HG03066 (cell line): Measurements from ENCODE around the gene PTGR3.

Experiments
- ATAC-seq: cut with Tn5 transposase; IDR thresholded peaks from one replicate; pipeline ENCODE4 v1.9.1; 2021; ENCODE audit warnings: low read depth; ENCODE audit not compliant: unreplicated experiment

Gene PTGR3, protein sequence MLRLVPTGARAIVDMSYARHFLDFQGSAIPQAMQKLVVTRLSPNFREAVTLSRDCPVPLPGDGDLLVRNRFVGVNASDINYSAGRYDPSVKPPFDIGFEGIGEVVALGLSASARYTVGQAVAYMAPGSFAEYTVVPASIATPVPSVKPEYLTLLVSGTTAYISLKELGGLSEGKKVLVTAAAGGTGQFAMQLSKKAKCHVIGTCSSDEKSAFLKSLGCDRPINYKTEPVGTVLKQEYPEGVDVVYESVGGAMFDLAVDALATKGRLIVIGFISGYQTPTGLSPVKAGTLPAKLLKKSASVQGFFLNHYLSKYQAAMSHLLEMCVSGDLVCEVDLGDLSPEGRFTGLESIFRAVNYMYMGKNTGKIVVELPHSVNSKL

DNA sequence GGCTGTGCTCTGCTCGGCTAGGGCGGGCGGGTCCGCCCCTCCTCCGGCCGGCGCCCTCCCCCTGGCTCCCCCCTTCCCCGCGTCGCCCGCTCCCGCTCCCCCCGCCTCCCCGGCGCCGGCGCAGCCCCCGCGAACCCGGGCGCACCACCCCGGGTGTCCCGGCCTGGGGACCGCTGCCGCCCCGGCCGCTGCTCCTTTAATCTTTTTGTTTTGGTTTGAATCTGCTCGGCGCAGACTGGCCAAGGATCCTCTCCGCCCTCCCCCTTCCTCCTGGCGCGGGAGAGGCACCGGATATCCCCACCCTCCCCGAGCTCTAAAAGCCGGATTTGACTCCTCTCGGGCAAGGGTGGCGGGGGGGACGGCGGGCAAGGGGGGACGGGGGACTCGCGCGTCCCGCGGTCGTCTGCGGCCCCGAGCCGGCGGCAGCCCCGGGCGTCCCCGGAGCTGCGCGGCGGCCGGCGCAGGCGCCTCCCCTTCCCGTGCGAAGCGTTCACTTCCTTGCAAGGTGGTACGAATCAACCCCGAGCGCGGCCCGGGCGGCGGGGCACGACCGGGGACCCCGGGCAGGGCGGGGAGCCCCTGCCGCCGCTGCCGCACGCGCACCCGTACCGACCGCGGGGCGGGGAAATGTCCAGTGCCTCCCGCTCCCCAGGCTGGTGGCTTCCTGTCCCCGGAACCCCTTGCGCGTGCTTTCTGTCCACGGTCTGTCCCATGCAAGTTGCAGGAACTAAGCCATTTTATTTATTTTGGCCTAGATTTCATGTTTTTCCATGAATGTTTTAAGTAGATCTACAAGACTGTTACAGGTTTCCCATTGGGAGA lies at the start of gene PTGR3:
Gene PTGR3, minus strand, starts transcription at position 11 of the 822 bp plus-strand sequence. CDS start 81 bp downstream, outside the sequence.
- peak; percentile 43 for ATAC-seq

DNA sequence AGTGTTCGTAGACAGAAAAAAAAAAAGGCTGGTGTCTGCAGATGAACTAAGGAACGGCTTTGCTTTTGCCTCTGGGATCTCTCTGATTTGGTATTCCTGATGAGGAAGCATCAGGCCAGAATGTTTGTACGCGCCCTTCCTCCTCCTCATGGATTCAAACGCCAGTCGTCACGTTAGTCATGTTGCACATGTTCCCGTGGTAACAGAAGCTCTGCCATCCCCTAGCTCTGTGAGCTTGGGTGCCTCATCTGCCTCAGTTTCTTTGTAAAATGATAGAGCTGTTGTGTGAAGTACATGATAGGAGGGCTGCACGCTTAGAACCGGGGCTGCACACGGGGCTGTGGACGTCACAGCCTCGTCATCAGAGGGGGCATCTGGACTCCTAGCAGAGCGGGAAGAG lies 48.7 kb upstream of the PTGR3 start:
- no peak for ATAC-seq

DNA sequence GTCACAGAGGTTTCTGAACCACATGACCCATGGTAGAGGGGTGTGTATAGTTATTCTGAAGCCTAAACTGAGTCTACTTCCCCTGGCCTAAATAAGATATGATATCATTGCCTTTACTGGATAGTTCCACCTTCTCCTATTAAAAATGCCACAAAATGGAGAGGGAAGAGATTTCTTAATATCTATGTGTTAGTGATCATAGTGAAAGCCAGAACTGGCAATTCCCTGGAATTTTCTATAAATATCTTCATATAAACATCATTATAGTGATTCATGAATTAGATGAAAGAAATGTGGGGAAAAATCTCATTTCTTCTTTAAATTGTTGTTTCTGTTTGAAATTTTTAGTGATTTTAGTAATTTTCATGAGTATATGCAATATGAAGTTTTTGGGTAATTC lies 47.4 kb upstream of the PTGR3 start:
- no peak for ATAC-seq

DNA sequence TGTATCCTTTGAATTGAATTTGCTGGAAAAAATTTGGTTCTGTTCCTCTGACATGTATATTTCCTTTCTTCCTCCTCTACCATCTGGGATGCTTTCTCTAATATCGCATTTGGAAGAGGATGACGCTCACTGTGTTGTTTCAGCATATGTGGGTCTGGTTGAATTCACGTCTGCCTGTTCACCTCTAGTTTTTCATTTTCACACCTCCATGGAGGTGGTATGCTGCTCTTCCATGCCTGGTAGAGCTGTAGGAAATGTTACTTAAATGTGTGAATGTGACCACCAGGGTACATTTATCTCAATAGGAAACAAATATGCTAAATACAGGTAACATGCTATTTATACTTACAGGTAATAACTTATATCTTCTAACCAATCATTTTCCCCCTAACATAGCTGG lies 46.2 kb upstream of the PTGR3 start:
- no peak for ATAC-seq

DNA sequence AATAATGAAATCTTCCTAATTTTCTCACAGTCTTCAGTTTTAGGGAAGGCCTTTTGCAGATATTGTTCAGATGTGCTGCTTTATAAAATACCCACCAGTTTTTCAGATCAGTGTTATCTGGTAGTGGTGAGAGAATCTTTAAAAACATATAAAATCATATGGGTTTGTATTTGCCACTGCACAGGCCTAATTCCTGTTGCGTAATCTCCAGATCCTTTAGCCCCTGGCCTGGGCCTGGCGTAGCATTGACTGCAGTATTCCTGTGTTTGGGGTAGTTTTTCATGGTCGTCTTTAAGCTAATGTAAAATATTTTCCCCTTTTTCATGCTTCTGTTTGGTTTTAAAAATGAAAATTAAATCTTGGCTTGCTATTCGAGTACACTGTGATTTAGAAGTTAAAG lies 44.8 kb upstream of the PTGR3 start:
- ATAC-seq: no peak

DNA sequence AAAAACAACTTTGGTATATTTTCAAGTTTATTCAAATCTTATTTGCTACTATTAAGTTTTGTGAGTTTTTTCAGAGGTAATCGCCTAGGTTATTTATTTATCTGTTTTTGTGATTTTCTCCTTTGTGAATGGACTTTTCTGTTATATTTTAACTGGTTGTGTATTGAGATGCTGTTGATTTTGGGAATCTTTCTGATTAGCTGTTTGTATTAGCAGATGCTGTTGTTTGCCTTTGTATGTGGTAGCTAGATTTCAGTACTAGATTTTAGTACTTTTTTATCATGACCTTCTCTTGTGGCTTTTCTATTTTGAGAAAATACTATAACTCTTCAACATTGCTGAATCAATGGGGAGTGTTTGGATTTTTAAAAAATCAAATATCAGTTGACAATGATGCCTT lies 44.1 kb upstream of the PTGR3 start:
- ATAC-seq: no peak

DNA sequence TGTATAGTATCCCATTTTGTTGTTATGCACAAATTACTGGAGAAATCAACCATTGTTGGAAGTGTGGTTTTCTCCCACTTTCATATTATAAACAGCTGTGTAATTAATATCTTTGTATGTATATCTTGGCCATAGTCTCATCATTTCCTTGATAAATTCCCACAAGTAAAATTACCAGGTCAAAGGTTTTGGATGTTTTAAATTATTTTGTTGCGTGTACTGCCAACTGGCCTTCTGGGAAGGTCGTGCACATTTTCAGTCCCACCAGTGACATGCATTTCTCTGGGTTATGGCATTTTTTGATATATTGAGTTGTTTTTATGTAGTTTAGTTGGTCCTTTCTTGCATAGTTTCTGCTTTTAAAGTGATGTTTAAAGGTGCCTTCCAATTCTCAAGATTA lies 43.2 kb upstream of the PTGR3 start:
- no peak for ATAC-seq

DNA sequence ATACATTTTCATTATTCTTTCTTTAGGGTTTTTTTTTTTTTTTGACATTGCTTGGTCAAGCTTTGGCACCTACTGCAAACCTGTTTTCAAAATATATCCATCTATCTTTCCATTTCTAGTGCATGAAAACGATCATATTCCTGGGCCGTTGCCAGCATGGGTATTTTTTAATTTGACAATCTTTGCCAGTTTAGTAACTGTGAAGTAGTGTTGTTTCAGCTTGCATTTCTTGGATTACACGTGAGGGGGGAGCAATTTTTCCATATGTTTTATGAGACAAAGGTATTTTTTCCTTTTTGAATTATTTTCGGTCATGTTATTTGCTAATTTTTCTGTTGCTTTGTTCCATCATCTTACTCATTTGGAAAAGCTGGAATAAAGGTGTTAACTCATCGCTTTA lies 42.5 kb upstream of the PTGR3 start:
- no peak for ATAC-seq

DNA sequence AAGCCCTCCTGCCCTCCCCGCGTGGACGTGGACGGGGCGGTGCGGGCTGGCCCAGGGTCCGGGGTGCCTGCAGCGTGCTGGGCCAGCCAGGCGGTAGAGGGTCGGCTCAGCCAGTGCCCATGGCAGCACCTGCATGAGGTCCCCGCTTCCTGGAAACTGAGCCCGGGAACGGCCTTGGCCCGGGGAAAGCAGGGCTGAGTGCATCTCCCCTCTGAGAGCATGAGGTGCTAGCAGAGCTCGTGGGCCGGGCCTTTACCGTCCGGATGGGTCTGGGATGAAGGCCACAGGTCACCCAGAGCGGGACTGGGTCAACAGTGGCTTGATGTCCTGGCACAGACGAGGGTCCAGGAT lies 41.5 kb upstream of the PTGR3 start:
- no peak for ATAC-seq

DNA sequence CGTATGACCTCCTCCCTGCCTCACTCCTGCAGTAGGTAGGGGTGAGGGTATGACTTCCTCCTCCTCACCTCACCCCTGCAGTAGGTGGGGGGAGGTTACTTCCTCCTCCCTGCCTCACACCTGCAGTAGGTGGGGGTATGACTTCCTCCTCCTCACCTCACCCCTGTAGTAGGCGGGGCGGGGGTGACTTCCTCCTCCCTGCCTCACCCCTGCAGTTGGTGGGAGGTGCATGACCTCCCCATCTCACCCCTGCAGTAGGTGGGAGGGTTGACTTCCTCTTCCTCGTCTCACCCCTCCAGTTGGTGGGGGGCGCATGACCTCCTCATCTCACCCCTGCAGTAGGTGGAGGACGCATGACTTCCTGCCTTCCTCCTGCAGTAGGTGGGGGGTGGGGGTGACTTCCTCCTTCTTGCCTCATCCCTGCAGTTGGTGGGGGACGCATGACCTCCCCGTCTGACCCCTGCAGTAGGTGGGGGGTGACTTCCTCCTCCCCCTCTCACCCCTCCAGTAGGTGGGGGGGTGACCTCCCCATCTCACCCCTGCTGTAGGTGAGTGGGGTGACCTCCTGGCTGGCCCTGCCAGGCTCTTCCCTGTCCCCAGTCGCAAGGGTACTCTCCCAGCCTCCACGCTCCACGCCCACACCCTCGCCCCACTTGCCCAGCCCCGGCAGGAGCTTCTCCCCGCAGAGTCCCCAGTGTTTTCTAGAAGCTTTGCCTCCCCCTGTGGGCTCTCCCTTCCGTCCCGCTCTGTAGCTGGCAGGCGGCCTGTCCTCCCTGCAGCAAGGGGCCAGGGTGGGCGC lies 40.9 kb upstream of the PTGR3 start:
- no peak for ATAC-seq

DNA sequence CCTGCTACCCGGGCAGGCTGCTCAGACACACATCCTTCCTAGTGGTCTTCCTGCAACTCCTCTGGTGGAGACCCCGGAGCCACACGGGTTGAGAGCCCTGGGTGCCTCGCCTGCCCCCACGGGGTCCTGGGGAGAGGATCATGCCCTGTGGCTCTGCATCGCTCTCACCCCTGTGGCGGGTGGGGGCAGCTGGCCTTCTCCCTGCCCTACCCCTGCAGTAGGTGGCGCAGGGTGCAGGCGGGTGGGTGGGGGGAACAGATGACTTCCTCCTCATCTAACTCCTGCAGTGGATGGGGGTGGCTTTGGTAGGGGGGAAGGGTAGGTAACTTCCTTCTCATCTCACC lies 40.2 kb upstream of the PTGR3 start:
- no peak for ATAC-seq

DNA sequence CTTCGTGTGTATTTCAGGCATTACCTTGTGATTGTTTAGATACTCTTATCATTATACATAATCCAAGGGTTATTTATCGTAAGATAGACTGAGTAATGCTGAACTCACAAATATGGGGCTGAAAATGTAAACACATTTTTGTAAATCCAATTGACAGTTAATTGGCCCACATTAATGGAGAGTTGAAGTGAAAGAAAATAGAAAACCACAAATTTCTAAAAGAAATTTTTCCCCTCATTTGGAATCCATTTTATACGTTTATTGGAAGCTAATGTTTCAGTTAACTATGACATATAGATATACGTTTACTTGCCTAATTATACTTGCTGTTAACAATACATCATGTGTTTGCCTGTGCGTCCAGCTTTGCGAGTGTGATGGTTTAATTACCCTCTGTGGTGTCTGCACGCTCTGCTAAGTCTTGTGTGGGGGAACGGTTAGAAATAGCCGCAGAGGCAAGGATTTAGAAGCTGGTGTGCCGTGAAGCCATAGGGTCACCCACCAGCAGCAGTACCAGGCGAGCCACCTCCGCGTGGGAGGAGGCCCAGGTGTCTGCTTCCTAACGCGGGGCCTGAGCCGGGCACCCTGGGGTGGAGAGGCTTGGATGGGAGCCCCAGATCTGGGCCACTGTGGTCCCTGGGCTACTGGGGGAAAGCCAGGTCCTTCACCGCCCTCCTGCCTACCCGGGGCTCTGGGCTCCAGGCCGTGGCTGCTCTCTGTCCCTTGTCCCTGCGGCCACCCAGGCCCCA lies 39.7 kb upstream of the PTGR3 start:
- ATAC-seq: no peak

DNA sequence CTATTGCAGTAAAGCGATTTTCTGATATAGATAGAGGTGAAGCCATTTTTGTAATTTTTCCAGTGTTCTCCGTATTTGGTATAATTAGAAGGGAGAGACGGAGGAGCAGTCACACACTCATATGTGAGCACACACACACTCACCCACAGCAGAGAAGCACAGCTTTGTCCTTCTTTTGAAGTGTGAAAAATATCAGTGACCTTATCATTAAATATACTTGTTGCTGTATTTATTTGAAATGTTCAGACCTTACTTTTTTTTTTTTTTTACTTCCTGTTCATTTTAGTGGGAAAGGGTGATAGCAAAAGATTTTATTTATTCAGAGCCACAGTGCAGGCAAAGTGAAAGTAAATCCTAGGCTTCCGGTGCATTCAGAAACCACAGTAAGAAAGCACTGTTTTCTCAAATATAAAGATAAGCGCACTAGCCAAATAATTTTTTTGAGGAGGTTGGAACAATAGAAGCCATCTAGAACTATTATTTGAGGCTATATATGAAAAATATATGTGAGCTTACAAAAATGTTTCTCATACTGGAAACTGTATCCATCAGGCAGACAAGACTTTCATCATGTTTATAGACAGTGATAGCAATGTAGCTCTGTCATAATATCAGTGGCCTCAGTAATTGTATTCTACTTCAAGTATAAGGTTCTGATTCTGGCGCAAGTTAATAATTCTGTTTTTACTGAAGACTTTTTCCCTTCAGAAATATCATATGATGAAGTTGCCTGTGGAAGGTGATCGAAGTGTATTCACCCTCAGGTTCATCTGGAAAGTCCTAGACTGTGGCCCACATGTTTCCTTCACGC lies 38.9 kb upstream of the PTGR3 start:
- ATAC-seq: peak; percentile 60

DNA sequence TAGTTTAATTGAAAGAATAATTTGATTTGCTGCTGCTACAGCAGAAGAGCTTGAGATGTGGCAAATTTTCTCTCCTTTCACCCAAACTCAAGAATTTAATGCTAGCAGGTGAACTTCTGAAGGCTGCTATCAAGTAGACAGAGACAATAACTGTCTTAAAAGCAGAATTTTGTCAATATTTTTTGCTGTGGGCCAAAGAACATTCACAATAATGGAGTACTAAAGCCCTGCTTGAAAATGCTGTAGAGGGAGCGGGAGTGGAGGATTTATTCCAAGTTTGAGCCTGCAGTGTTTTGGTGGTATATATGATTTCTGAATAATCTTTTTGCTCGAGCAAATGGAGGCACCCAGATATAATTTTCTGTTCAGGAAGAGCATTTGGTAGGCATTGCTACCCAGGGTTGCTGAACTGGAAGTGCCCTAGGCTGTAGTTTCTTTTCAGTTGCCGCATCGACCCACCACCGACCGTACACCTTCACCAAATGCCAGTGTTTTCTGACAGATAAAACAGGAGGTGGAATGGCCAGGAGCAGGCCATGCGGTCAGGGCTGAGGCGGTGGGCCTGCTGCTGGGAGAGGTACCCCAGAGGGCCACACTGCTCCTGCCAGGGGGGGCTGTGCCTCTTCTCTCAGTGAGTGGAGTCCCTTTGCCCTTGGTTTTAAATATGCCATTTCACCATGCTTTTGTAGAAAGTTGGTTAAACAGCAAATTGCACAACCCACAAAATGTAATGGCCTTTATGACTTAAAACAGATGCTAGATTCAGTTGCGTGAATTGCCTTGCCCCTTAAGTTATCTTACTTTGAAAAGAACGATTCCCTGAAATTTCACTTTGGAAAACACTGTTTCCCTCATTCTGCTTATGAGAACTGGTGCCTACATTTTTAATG lies 38.0 kb upstream of the PTGR3 start:
- ATAC-seq: no peak

DNA sequence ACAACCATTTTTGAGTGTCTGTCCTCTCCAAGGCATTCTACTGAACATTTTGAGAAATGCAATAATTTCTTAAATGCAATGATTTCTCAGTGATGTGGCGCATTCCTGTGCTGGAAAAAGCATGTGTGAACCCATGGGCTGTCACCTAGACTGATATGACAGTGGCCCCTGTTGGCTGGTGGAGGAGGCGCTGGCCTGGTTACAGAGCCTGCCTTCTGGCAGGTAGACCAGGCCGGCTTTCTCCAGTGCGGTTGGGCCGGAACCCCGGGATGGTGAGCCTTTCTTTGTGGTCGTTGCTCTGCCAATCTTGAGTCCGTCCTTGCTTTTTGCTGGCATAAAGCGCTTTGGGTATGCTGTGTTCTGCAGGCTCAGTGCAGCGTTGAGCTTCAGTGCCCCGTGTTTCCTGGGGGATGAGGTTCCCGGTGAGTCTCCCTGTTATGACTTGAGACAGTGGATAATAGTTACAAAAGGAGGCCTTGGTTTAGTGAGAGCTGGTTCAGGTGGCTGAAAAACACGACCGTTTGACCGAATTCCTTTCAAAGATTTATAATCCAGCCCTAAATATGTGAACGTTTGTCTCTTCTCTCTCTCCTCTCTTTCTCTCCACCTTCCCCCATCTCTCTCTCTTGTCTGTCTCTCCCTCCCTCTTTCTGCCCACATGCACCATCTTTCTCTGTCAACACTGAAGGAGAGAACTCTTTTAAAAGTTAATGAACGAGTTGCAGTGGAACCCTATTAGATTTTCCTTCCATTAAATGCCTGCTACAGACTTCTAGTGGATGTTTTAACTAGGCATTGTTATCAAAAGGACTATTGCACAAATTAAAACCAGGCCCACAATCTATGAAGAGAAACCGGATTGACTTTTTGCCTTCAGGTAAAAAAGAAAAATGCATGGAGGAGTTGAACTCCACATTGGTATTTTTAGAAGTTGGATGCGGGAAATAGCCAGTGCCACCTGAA lies 35.7 kb upstream of the PTGR3 start:
- ATAC-seq: no peak

DNA sequence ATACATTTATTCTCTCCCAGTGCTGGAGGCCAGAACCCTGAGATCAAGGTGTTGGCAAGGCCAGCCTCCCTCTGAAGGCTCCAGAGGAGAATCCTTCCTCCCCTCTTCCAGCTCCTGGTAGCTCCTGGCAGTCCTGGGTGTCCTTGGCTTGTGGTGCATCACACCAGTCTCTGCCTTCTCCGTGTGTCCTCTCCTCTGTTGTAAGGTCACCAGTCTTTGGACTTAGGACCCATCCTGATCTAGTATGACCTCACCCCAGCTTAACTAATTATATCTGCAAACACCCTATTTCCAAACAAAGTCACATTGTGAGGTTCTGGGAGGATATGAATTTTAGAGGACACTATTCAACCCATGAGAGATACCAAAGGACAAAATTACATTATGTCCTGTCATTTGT lies 32.8 kb upstream of the PTGR3 start:
- no peak for ATAC-seq

DNA sequence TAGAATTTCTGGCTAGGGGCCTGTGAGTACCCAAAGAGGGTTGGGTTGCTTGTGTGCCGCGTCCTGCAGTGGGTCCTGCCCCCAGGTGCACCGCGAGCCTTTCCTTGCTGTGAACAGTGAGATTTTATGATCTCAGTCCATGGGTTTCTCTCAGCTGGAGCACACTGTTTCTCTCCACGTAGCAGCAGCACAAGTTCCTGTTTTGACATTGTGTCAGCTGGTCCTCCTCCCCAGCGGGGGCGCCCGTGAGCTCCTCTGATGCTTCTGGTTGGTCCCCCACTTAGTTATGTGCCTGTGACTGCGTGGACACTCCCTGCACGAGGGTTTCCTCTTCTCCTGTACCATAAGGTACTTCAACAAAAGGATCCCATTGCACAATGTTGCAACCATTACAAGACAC lies 31.5 kb upstream of the PTGR3 start:
- ATAC-seq: no peak

DNA sequence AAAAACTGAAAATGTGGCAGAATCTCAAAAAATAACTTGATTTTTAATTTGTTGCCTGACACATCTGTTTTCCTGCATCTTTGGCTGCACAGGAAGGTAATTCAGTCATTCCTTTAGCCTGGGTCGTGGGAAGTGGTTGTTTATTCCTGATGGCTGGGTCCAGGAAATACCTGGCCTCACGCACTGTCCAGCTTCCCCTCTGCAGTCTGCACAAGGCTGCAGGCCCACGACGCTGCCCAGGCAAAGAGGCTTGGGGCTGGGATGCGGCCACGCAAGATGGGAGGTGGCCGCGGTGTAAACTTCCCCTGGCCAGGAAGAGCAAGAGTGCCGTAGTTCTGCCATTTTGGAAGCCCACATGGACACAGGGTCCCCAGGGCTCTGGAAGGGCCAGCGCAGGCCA lies 29.8 kb upstream of the PTGR3 start:
- no peak for ATAC-seq
